ENCODE measurements around the gene MSL1.

The MSL1 gene

GRCh38 chr17:40180694-40181093 is 58.9 kb downstream of the MSL1 start:
- H3K4me3 ChIP-seq (ENCODE audit: control insufficient read depth, low read depth, low read length): no peak overlapping the region
- DNase-seq (ENCODE audit: low read depth): no peak
- TF ChIP-seq CTCF (conservative IDR thresholded peaks at IDR 0.05; ENCODE audit: control insufficient read depth, insufficient read depth, low read depth, low read length): no peak

- no peak overlapping the region for H3K4me3 ChIP-seq (ENCODE audit: control insufficient read depth, low read depth, low read length)
Measured at GRCh38 chr17:40181205-40181604, 59.4 kb downstream of the MSL1 start.

GRCh38 chr17:40182606-40183005 is 60.8 kb downstream of the MSL1 start:
- H3K4me3 ChIP-seq (ENCODE audit: control insufficient read depth, low read depth, low read length): no peak overlapping the region
- no peak for DNase-seq (ENCODE audit: low read depth)
- no peak for TF ChIP-seq CTCF (conservative IDR thresholded peaks at IDR 0.05; ENCODE audit: control insufficient read depth, insufficient read depth, low read depth, low read length)

More at GRCh38 chr17:40181205-40181604, 59.4 kb downstream of the MSL1 start:
- DNase-seq (ENCODE audit: low read depth): no peak
- TF ChIP-seq CTCF (conservative IDR thresholded peaks at IDR 0.05; ENCODE audit: control insufficient read depth, insufficient read depth, low read depth, low read length): no peak
